ENCODE data around the gene DNAJC12. TPM values are rescaled to one million over a fixed set of nuclear protein-coding genes. Genes with fewer than 3 reads are reported as not detected.
A peak's percentile ranks its signal among the peaks of the same experiment; 100 is the strongest.
"Not testable (repeated sequence)": the region's sequence is repeated elsewhere in the genome, so short reads cannot be mapped to it uniquely, and the experiment has no call there.

The DNAJC12 gene
- total and polyA plus RNA-seq, 3 experiments from 2014 or later: 12.7 to 12.9 TPM; not detected in 1

GRCh38 chr10:67767244-67767643 is 70.7 kb downstream of the DNAJC12 start:
- CTCF ChIA-PET: interaction anchor here (1.1 to 1.6 kb wide), 3 partner anchors 13 to 70 kb away, joined by 3 to 10 read pairs (median 5); no protein-coding TSS in a partner anchor
- no peaks in the 10 kb centered on the region for H3K9me3 ChIP-seq (ENCODE audit: low read length)
- DNase-seq: no peak
- H3K27ac ChIP-seq (ENCODE audit: low read depth, low read length): no peak overlapping the region
- no peaks in the 10 kb centered on the region for H3K36me3 ChIP-seq (ENCODE audit: insufficient read depth, low read length)
- H3K9me3 Mint-ChIP-seq: peaks cover 0 to 6% (median 5%) of the 10 kb centered on the region in 5 donors
- H3K27ac Mint-ChIP-seq: peak overlapping the region in 2 of 8 donors; percentile 36 to 99
- peaks cover 0 to 12% (median 0%) of the 10 kb centered on the region in 3 donors for H3K36me3 Mint-ChIP-seq
- peak overlapping the region in 2 of 7 donors; percentile 12 to 69 for H3K4me3 Mint-ChIP-seq
- peaks cover 12 to 14% (median 14%) of the 10 kb centered on the region in 3 donors for H3K4me1 Mint-ChIP-seq
- no peaks in the 10 kb centered on the region for H3K27me3 ChIP-seq (ENCODE audit: insufficient read depth, low read length, poor library complexity, severe bottlenecking)
- peaks cover 10% of the 10 kb centered on the region for H3K4me1 ChIP-seq (ENCODE audit: insufficient read depth, low read length)
- H3K4me3 ChIP-seq (ENCODE audit: low read length): no peak overlapping the region
- peaks cover 4 to 13% of the 10 kb centered on the region in 2 donors for H3K27me3 Mint-ChIP-seq
- POLR2A ChIA-PET: no interaction called here

GRCh38 chr10:67764012-67764822 is 73.8 kb downstream of the DNAJC12 start:
- Histone ChIP-seq H3K9me3 (ENCODE audit: low read length) (no peaks in the 10 kb centered on the region), H3K4me3 (ENCODE audit: low read length) (peak overlapping the region; percentile 98), H3K27me3 (ENCODE audit: insufficient read depth, low read length, poor library complexity, severe bottlenecking) (no peaks in the 10 kb centered on the region), H3K27ac (ENCODE audit: low read depth, low read length) (peak overlapping the region; percentile 86), H3K4me1 (ENCODE audit: insufficient read depth, low read length) (peaks cover 10% of the 10 kb centered on the region), H3K36me3 (ENCODE audit: insufficient read depth, low read length) (no peaks in the 10 kb centered on the region)
- Mint-ChIP-seq H3K4me3 (peak overlapping the region; percentile 87 to 97 (median 92)), H3K36me3 (peaks cover 0 to 12% (median 0%) of the 10 kb centered on the region in 3 donors), H3K9me3 (peaks cover 0 to 6% (median 5%) of the 10 kb centered on the region in 5 donors), H3K4me1 (peaks cover 12 to 14% (median 14%) of the 10 kb centered on the region in 3 donors), H3K27ac (peak overlapping the region; percentile 94 to 99 (median 98)), H3K27me3 (peaks cover 4 to 14% of the 10 kb centered on the region in 2 donors)
- ChIA-PET POLR2A (interaction anchor here (0.8 to 1.5 kb wide), 5 partner anchors 9 to 568 kb away, joined by 3 to 11 read pairs (median 3); partner anchors contain the start of genes HNRNPH3 and PBLD), CTCF (interaction anchor here (0.7 to 2.2 kb wide), 5 partner anchors 9 to 66 kb away, joined by 3 to 13 read pairs (median 4); no protein-coding TSS in a partner anchor)
- peak; percentile 90 to 98 (median 96) for DNase-seq

DNA sequence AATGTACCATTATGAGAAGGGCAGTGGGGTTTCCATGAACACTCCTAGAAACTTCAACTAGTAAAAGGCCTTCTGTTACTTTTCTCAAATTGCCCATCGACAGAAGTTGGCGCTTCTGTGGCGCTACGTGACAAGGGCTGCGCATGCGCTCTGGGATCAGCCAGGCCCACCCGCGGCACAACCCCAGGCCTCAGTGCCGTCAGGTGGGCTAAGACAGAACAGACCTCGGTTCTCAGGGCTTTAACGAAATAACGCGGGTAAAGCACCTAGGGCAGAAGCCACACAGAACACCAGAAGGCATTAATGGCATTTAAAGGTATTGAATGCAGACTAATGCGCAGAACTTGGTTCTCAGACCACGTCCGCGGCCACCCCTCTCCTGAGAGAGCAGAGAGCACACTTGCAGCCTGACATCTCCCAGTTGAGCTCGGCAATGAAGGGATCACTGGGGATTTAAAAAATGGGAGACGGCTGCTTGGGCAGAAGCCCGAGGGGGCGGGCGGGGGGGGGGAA is 74.4 kb downstream of the DNAJC12 start:
- POLR2A ChIA-PET: interaction anchor here (0.8 to 1.5 kb wide), 4 partner anchors 9 to 569 kb away, joined by 3 to 11 read pairs (median 4); partner anchors contain the start of genes HNRNPH3 and PBLD

GRCh38 chr10:67762567-67762966 is 75.4 kb downstream of the DNAJC12 start:
- Mint-ChIP-seq H3K27ac (peak overlapping the region in 3 of 8 donors; percentile 23 to 99 (median 80)), H3K36me3 (peaks cover 0 to 12% (median 0%) of the 10 kb centered on the region in 3 donors), H3K4me3 (peak overlapping the region in 3 of 7 donors; percentile 2 to 62 (median 38)), H3K27me3 (peaks cover 4 to 14% of the 10 kb centered on the region in 2 donors), H3K4me1 (peaks cover 12 to 14% (median 14%) of the 10 kb centered on the region in 3 donors)
- H3K9me3 ChIP-seq (ENCODE audit: low read length); H3K9me3 Mint-ChIP-seq; H3K27me3 ChIP-seq (ENCODE audit: insufficient read depth, low read length, poor library complexity, severe bottlenecking); CTCF ChIA-PET; H3K36me3 ChIP-seq (ENCODE audit: insufficient read depth, low read length); H3K27ac ChIP-seq (ENCODE audit: low read depth, low read length); DNase-seq; H3K4me3 ChIP-seq (ENCODE audit: low read length): not testable (repeated sequence)
- H3K4me1 ChIP-seq (ENCODE audit: insufficient read depth, low read length): peaks cover 10% of the 10 kb centered on the region
- POLR2A ChIA-PET: interaction anchor here (0.6 kb wide), 1 partner anchor 1357 kb away, joined by 3 read pairs; no protein-coding TSS in a partner anchor

More for the DNA sequence above, 74.4 kb downstream of the DNAJC12 start:
- H3K4me1 ChIP-seq (ENCODE audit: insufficient read depth, low read length): peaks cover 10% of the 10 kb centered on the region
- Mint-ChIP-seq H3K36me3 (peaks cover 0 to 12% (median 0%) of the 10 kb centered on the region in 3 donors), H3K27me3 (peaks cover 4 to 14% of the 10 kb centered on the region in 2 donors), H3K4me1 (peaks cover 12 to 14% (median 14%) of the 10 kb centered on the region in 3 donors), H3K9me3 (peaks cover 0 to 6% (median 5%) of the 10 kb centered on the region in 5 donors), H3K4me3 (peak overlapping the region; percentile 87 to 97 (median 92)), H3K27ac (peak overlapping the region; percentile 80 to 99 (median 98))
- no peaks in the 10 kb centered on the region for H3K36me3 ChIP-seq (ENCODE audit: insufficient read depth, low read length)
- H3K27me3 ChIP-seq (ENCODE audit: insufficient read depth, low read length, poor library complexity, severe bottlenecking): no peaks in the 10 kb centered on the region
- CTCF ChIA-PET: interaction anchor here (0.7 to 2.2 kb wide), 3 partner anchors 16 to 25 kb away, joined by 4 to 13 read pairs (median 4); no protein-coding TSS in a partner anchor
- peak overlapping the region; percentile 98 for H3K4me3 ChIP-seq (ENCODE audit: low read length)
- H3K27ac ChIP-seq (ENCODE audit: low read depth, low read length): peak overlapping the region; percentile 74
- H3K9me3 ChIP-seq (ENCODE audit: low read length): no peaks in the 10 kb centered on the region
- DNase-seq: peak; percentile 61 to 89 (median 79)

GRCh38 chr10:67760272-67760671 is 77.7 kb downstream of the DNAJC12 start:
- Mint-ChIP-seq H3K36me3 (peaks cover 0 to 12% (median 0%) of the 10 kb centered on the region in 3 donors), H3K27me3 (peaks cover 7 to 17% of the 10 kb centered on the region in 2 donors), H3K27ac (peak overlapping the region in 1 of 8 donors; percentile 12), H3K9me3 (peaks cover 0 to 6% (median 5%) of the 10 kb centered on the region in 5 donors), H3K4me3 (peak overlapping the region in 1 of 7 donors; percentile 11), H3K4me1 (peaks cover 11 to 12% (median 11%) of the 10 kb centered on the region in 3 donors)
- Histone ChIP-seq H3K36me3 (ENCODE audit: insufficient read depth, low read length) (no peaks in the 10 kb centered on the region), H3K4me1 (ENCODE audit: insufficient read depth, low read length) (peaks cover 10% of the 10 kb centered on the region), H3K4me3 (ENCODE audit: low read length) (no peak overlapping the region), H3K27me3 (ENCODE audit: insufficient read depth, low read length, poor library complexity, severe bottlenecking) (no peaks in the 10 kb centered on the region), H3K9me3 (ENCODE audit: low read length) (no peaks in the 10 kb centered on the region), H3K27ac (ENCODE audit: low read depth, low read length) (no peak overlapping the region)
- ChIA-PET CTCF (interaction anchor here (1.4 kb wide), 1 partner anchor 19 kb away, joined by 5 read pairs; no protein-coding TSS in a partner anchor), POLR2A (no interaction called here)
- DNase-seq: no peak

Other genes starting within 250 kb of the DNAJC12 start
- not detected for gene CTNNA3, start 142.0 kb downstream of the DNAJC12 start, total RNA-seq
- gene CTNNA3, start 142.0 kb downstream of the DNAJC12 start, polyA plus RNA-seq: 0.92 TPM
- gene SIRT1, start 46.5 kb upstream of the DNAJC12 start, total RNA-seq: 10 to 100 TPM; 24.8 to 26.5 TPM
- gene SIRT1, start 46.5 kb upstream of the DNAJC12 start, polyA plus RNA-seq: 20.1 TPM
- 10 to 100 TPM; 41.0 to 41.6 TPM for gene HERC4, start 237.1 kb upstream of the DNAJC12 start, total RNA-seq
- 19.0 TPM for gene HERC4, start 237.1 kb upstream of the DNAJC12 start, polyA plus RNA-seq

All from CD8-positive, alpha-beta memory T cell (primary cell).